ENCODE data around the gene CBX6.
A peak's percentile ranks its signal among the peaks of the same experiment; 100 is the strongest.

DNA sequence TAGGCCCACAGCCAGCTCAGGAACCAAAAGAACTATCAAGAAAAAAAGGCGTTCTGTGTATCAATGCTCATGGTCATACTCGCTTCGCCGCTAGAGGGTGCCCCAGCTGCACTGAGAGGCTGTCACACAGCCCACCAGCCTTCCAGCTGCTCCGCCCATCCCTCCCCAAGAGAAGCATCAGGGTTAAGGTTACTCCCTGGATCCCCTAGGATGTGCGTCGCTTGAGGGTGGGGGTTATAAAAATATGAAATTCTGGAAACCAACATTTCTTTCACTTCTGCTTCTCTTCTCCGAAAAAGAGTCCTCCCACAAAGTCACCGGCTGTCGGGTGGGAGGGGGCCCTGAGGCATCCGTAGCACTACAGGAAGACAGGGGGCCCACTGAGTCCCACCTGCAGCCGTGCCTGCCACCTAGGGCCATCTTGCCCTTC is 1.7 kb downstream of the CBX6 start:
- TF ChIP-seq, protein P1, sequence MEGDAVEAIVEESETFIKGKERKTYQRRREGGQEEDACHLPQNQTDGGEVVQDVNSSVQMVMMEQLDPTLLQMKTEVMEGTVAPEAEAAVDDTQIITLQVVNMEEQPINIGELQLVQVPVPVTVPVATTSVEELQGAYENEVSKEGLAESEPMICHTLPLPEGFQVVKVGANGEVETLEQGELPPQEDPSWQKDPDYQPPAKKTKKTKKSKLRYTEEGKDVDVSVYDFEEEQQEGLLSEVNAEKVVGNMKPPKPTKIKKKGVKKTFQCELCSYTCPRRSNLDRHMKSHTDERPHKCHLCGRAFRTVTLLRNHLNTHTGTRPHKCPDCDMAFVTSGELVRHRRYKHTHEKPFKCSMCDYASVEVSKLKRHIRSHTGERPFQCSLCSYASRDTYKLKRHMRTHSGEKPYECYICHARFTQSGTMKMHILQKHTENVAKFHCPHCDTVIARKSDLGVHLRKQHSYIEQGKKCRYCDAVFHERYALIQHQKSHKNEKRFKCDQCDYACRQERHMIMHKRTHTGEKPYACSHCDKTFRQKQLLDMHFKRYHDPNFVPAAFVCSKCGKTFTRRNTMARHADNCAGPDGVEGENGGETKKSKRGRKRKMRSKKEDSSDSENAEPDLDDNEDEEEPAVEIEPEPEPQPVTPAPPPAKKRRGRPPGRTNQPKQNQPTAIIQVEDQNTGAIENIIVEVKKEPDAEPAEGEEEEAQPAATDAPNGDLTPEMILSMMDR (IDR thresholded peaks at IDR 0.05; ENCODE audit: low read depth, low read length), result peak; percentile 85
- no peak for TF ChIP-seq POLR2A (IDR thresholded peaks at IDR 0.05; ENCODE audit: extremely low read depth, insufficient read length)
